Stomach (tissue), 9 donors: ENCODE measurements around the gene SPDYE1. TPM values are rescaled to one million over a fixed set of nuclear protein-coding genes. Genes with fewer than 3 reads are reported as not detected.
"Not testable (repeated sequence)": the region's sequence is repeated elsewhere in the genome, so short reads cannot be mapped to it uniquely, and the experiment has no call there.

ENCODE experiments used
- DNase-seq, 2 donors: peaks; one replicate each; pipeline versions ENCODE4 v3.0.0 to v3.0.0-alpha.2; 2013 to 2019
- H3K27ac ChIP-seq, 5 donors: fragments of 200-600 bp in 4 of 5; sonication (generic) in 4 of 5; one replicate each; pipeline ENCODE4 v1.5.1; 2013 to 2019; ENCODE audit warnings: mild to moderate bottlenecking in 1 of 5, moderate library complexity in 1 of 5
- H3K27me3 ChIP-seq, 3 donors: fragments of 200-600 bp; sonication (generic); one replicate each; pipeline ENCODE4 v1.5.1; 2017 to 2019; ENCODE audit warnings: mixed run types in 1 of 3
- H3K36me3 ChIP-seq, 4 donors: fragments of 200-600 bp; sonication (generic); 1 replicate in 3 of 4; 2 replicates in 1 of 4; pipeline ENCODE4 v1.5.1; 2016 to 2019
- H3K4me1 ChIP-seq, 4 donors: fragments of 200-600 bp; sonication (generic); one replicate each; pipeline ENCODE4 v1.5.1; 2016 to 2019
- H3K4me3 ChIP-seq, 4 donors: fragments of 200-600 bp; sonication (generic) in 3 of 4; one replicate each; pipeline ENCODE4 v1.5.1; 2016 to 2019; ENCODE audit warnings: mild to moderate bottlenecking in 1 of 4
- H3K9me3 ChIP-seq, 4 donors: fragments of 200-600 bp; sonication (generic); one replicate each; pipeline ENCODE4 v1.5.1; 2016 to 2019
- CTCF ChIP-seq, 7 experiments: fragments of 450-650 bp in 4 of 7; fragments of 200-600 bp in 3 of 7; sonication (generic) in 3 of 7; IDR thresholded peaks; one replicate each; pipeline ENCODE4 v1.5.1; 2016 to 2019; ENCODE audit warnings: antibody characterized with exemption in 7 of 7, control low read depth in 2 of 7, mild to moderate bottlenecking in 1 of 7
- EP300 ChIP-seq: sonication (generic); formaldehyde crosslinking; IDR thresholded peaks from one replicate; pipeline ENCODE4 v1.6.1; 2017; ENCODE audit warnings: antibody characterized with exemption
- POLR2A ChIP-seq, 4 donors: fragments of 450-650 bp; IDR thresholded peaks; one replicate each; pipeline ENCODE4 v1.6.1; 2016; ENCODE audit warnings: antibody characterized with exemption in 4 of 4, control low read depth in 2 of 4, mild to moderate bottlenecking in 1 of 4, moderate library complexity in 1 of 4
- POLR2AphosphoS5 ChIP-seq, 3 donors: sonication (generic); formaldehyde crosslinking; IDR thresholded peaks; one replicate each; pipeline ENCODE4 v1.6.1; 2016; ENCODE audit warnings: antibody characterized with exemption in 3 of 3
- WGBS, 5 donors: extraction: QIAGEN DNeasy Blood & Tissue Kit in 3 of 5; methylation state at CpG; one replicate each; pipeline versions ENCODE4 v1.1.5 to v1.1.7; 2013 to 2018; 5-methylcytosine and 5-hydroxymethylcytosine counted together
- intact Hi-C: fragments of 100-400 bp; cut with DNase I; formaldehyde crosslinking; loops from one replicate; pipeline ENCODE4 v1.15.1; 2023; ENCODE audit warnings: low total_unique reads
- polyA plus RNA-seq, 3 donors: library from polyadenylated mRNA; stranded (reverse); fragments of 200-250 nt; gene quantifications; one replicate each; pipeline ENCODE4 v1.2.3, GENCODE V29; 2013
- total RNA-seq, 5 donors: library from RNA; depleted of rRNA; stranded (reverse); fragments of >200 nt; gene quantifications; one replicate each; pipeline versions ENCODE4 v1.1.0 to v1.2.3, GENCODE V29; 2014 to 2016
- donor health status: healthy with polysubstance abuse.
- donor health status: Bipolar disorder and iron deficiency.
- donor health status: healthy.

SPDYE1 gene
- total and polyA plus RNA-seq, 8 donors = not detected

DNA sequence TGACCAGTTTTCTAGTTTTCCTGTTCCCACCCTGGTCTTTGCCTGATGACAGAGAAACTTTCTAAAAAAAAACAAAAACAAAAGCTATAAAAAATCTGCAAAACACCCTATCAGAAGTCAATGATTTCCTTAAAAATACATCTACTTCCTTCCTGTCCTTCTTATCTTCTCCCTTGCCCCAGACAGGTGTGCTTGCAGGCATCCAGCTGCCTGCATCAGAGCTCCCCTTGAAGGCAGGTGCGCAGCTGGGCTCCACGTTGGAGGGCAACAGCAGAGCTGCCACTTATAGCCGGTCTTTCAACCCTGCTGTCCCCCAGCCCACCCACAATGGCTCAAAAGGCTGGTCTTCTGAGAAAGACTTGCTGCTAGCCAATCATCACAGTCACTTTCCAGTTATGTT, 41.7 kb upstream of the SPDYE1 start:
- H3K27ac ChIP-seq = no peak overlapping the region
- no peak overlapping the region for H3K4me3 ChIP-seq
- intact Hi-C loops = no loop called here
- no peaks in the 10 kb centered on the region for H3K9me3 ChIP-seq
- no peaks in the 10 kb centered on the region for H3K27me3 ChIP-seq
- DNase-seq = no peak
- no peaks in the 10 kb centered on the region for H3K4me1 ChIP-seq
- WGBS, 5 donors = 71 to 79% (median 74%) methylated on average over 3 of the region's 3 CpGs
- peaks cover 23 to 61% (median 37%) of the 10 kb centered on the region in 4 donors for H3K36me3 ChIP-seq
- no peak for TF ChIP-seq POLR2A (IDR thresholded peaks at IDR 0.05)
- no peak for TF ChIP-seq POLR2AphosphoS5 (IDR thresholded peaks at IDR 0.05)
- no peak for TF ChIP-seq CTCF (IDR thresholded peaks at IDR 0.05)
- TF ChIP-seq EP300 = no peak

DNA sequence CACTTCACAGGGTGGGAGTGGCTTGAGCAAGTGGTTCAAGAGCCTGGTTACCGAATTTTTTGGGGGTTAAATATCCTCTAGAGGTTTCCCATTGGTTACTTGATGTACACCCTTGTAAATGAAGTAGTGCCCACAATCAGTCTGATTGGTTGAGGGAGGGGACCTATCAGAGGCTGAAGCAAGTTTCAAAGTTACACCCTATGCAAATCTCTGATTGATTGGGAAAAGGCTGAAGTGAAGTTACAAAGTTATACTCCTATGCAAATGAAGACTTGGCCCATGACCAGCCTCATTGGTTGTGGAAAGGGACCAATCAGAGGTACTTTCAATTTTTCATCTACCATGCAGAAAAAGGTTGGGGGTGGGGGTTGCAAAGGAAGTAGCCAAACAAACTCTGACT, 36.8 kb upstream of the SPDYE1 start:
- DNase-seq = no peak
- Histone ChIP-seq H3K27ac (no peak overlapping the region), H3K9me3 (no peaks in the 10 kb centered on the region), H3K27me3 (no peaks in the 10 kb centered on the region), H3K36me3 (peaks cover under 1 to 48% (median 10%) of the 10 kb centered on the region in 4 donors), H3K4me1 (no peaks in the 10 kb centered on the region), H3K4me3 (no peak overlapping the region)
- intact Hi-C loops = no loop called here
- TF ChIP-seq POLR2AphosphoS5 (IDR thresholded peaks at IDR 0.05) (no peak), EP300 (no peak), CTCF (IDR thresholded peaks at IDR 0.05) (no peak), POLR2A (IDR thresholded peaks at IDR 0.05) (no peak)
- WGBS, 5 donors = 24 to 45% (median 36%) methylated on average over 1 of the region's 1 CpG

DNA sequence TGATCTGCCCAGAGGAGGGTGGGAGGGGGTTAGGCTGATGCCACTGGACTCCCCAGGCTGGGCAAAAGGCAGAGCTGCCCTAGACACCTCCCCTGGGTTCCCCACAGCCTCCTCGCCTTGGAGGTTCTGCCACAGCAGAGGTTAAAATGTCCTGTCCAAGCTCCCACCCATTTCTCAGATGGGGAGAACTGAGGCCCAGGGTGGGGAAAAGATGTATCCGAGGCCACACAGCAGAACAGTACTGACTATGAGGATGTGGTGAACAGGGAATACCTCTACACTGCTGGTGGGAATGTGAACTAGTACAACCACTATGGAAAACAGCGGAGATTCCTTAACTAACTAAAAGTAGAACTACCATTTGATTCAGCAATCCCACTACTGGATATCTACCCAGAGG, 31.3 kb upstream of the SPDYE1 start:
- H3K27ac ChIP-seq, H3K4me3 ChIP-seq, intact Hi-C loops, H3K27me3 ChIP-seq, H3K9me3 ChIP-seq, DNase-seq, H3K4me1 ChIP-seq: not testable (repeated sequence)
- 75 to 98% (median 94%) methylated on average over 2 to 3 of the region's 3 CpGs for WGBS, 5 donors
- H3K36me3 ChIP-seq = peaks cover 0 to 25% (median 6%) of the 10 kb centered on the region in 4 donors

GRCh38 chr7:43968172-43969040, 29.3 kb upstream of the SPDYE1 start:
- 76 to 93% (median 84%) methylated on average over 4 to 17 of the region's 20 CpGs for WGBS, 5 donors
- H3K9me3 ChIP-seq, intact Hi-C loops, H3K4me3 ChIP-seq, H3K4me1 ChIP-seq, H3K27me3 ChIP-seq, H3K27ac ChIP-seq, DNase-seq: not testable (repeated sequence)
- peaks cover 0 to 16% (median 5%) of the 10 kb centered on the region in 4 donors for H3K36me3 ChIP-seq

DNA sequence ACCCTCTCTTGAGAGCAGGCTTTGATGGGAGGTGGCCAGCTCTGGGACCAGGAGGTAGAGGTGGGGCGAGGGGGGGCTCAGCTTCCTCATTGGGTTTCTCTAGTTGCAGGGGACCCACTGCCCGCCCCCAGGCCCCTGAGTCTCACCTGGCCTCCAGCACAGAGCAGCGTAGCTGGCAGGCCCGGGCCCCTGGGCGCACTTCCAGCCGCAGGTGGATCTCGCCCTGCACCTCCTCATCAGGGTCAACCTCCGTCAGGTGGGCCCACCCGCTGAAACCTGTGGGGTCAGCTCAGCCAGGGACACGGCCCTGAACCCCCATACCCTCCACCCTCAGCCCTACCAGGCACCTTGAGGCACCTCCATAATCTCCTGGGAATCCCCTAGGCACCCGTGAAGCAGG, 28.1 kb upstream of the SPDYE1 start:
- H3K27me3 ChIP-seq, H3K36me3 ChIP-seq, intact Hi-C loops, H3K9me3 ChIP-seq, H3K4me1 ChIP-seq, H3K4me3 ChIP-seq, H3K27ac ChIP-seq, DNase-seq: not testable (repeated sequence)
- 94 to 100% (median 96%) methylated on average over 1 to 11 of the region's 11 CpGs for WGBS, 5 donors

DNA sequence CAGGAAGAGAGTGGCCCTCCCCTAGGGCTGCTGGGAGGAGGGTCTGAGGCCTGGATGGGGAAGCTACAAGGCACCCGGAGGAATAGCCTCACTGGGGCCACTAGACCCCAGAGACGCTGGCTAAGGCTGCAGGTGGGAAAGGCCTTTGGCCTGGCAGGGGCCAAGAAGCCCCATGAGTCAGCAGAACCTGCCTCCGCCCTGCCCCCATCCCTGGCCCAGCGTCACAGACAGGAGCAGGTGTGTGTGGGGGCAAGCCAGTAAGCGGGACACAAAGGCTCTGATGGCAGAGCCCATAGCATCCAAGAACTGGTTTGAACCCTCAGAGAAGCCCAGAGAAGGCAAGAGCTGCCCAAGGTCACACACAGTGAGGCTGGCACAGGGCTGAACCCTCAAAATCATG, 27.0 kb upstream of the SPDYE1 start:
- H3K4me3 ChIP-seq, H3K4me1 ChIP-seq, DNase-seq, intact Hi-C loops, H3K36me3 ChIP-seq, H3K9me3 ChIP-seq, H3K27me3 ChIP-seq, H3K27ac ChIP-seq: not testable (repeated sequence)
- 90 to 100% (median 95%) methylated on average over 1 to 3 of the region's 5 CpGs; no CpG with 5 or more reads in 1 of the 5 donors for WGBS, 5 donors

DNA sequence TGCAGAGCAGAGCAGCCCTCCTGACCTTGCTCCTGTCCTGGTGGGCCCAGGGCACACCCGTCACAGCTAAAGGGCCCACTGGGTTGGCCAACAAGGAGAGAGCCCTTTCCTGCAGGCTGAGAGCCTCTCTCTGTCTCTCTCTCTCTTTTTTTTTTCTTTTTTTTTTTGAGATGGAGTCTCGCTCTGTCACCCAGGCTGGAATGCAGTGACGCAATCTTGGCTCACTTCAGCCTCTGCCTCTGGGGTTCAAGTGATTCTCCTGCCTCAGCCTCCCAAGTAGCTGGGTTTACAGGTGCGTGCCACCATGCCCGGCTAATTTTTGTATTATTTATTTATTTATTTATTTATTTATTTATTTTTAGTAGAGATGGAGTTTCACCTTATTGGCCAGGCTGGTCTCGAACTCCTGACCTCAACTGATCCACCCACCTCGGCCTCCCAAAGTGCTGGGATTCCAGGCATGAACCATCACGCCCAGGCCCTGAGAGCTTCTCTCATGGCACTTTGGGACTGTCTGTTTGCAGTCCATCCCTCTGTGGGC, 23.6 kb upstream of the SPDYE1 start:
- H3K27ac ChIP-seq, H3K4me3 ChIP-seq, DNase-seq, H3K27me3 ChIP-seq, H3K36me3 ChIP-seq, H3K4me1 ChIP-seq, H3K9me3 ChIP-seq, intact Hi-C loops: not testable (repeated sequence)
- WGBS, 5 donors = 80 to 92% (median 83%) methylated on average over 5 to 7 of the region's 8 CpGs

DNA sequence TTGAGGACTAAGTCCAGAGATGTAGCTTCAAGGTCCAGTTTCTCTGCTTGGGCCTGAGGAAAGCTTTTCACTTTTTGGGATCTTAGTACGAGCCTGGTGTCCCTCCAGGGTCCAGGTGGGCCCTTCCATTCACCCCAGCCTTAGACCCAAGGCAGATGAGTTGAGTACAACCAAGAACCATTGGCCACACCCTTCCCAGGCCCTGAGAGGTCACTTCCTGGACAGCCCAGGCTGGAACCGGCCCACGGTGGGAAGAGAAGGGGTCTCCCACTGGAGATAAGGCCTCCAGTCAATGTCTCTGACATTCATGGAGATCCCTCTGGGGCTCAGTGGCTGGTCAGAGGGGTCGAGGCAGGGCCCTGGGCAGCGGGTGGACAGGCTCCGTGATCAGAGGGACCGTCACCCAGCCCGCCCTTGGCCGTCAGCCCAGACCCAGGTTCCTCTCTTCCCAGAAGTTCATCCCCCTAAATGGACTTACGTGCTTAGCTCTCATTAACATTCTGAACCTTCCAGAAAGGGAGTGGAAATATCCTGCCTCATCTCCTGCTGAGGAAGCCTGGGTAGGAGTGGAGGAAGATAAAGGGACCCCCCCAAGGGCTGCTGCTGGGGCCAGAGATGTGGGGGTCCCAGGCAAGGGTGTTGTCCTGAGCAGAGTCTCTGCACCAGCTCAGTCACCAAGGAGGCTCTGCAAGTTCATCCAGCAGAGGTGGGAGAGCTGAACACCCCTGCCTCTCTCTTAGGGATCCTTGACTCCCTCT, 22.8 kb upstream of the SPDYE1 start:
- DNase-seq, H3K9me3 ChIP-seq, H3K4me1 ChIP-seq, H3K36me3 ChIP-seq, H3K4me3 ChIP-seq, H3K27ac ChIP-seq, H3K27me3 ChIP-seq, intact Hi-C loops: not testable (repeated sequence)
- WGBS, 5 donors = 75 to 91% (median 86%) methylated on average over 3 to 10 of the region's 10 CpGs
